Measurements from ENCODE around the gene EHMT1.

EHMT1 gene

DNA sequence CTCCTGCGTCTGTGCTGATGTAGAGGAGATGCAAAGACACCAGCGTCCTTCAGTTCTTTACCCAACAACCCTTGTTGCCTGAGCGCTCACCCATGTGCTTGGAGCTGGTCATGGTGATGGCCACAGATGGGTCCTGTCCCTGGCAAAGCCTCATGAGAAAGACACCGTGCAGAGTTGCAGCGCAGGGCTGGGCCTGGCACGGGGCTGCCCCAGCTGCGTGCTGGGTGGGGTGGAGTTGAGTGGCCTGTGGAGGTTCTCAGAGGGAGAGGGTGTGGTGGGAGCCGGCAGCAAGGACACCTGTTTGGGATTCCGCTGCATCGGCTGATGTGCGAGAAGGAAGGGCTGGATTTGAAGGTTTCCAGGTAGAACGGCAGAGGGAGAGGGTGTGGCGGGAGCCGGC is 133.6 kb downstream of the EHMT1 start:
- H3K9me3 ChIP-seq = peaks cover 0 to 4% (median 0%) of the 10 kb centered on the region in 3 donors
- TF ChIP-seq, protein P1, sequence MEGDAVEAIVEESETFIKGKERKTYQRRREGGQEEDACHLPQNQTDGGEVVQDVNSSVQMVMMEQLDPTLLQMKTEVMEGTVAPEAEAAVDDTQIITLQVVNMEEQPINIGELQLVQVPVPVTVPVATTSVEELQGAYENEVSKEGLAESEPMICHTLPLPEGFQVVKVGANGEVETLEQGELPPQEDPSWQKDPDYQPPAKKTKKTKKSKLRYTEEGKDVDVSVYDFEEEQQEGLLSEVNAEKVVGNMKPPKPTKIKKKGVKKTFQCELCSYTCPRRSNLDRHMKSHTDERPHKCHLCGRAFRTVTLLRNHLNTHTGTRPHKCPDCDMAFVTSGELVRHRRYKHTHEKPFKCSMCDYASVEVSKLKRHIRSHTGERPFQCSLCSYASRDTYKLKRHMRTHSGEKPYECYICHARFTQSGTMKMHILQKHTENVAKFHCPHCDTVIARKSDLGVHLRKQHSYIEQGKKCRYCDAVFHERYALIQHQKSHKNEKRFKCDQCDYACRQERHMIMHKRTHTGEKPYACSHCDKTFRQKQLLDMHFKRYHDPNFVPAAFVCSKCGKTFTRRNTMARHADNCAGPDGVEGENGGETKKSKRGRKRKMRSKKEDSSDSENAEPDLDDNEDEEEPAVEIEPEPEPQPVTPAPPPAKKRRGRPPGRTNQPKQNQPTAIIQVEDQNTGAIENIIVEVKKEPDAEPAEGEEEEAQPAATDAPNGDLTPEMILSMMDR (IDR thresholded peaks at IDR 0.05) = no peak
- no peaks in the 10 kb centered on the region for H3K27me3 ChIP-seq
- H3K4me1 ChIP-seq = peaks cover 0 to 3% (median 0%) of the 10 kb centered on the region in 4 donors
- H3K36me3 ChIP-seq = peaks cover 38 to 66% (median 58%) of the 10 kb centered on the region in 3 donors
- DNase-seq = no peak
- intact Hi-C loops (cut with DNase I; ENCODE audit: low total_unique reads) = no loop called here
- H3K4me3 ChIP-seq = no peak overlapping the region
- H3K27ac ChIP-seq = no peak overlapping the region

DNA sequence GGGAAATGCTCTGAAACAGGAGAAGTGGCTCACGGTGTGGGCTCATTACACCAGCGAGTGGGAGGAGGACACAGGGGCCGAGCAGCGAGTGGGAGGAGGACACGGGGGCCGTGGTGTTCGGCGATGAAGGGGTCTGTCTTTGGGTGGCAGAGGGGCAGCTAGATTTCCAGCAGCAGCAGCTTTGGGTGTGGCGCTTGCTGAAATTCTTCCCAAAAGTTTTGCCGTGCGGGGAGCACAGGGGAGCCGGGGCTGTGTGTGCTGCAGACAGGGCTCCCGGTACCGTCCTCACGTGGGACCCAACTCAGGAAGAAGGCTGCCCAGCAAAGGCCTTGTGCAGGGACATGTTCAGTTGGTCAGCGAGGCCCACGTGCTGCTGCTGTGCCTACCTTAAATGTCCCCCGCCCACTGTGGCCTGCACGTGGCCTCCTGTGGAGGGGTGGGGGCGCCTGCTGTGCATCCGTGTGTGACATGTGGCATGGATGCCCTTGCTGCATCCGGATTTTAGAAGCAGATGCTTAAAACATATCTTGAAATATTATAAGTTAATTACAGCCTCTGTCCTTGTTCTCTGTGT is 134.5 kb downstream of the EHMT1 start:
- no peak for DNase-seq
- intact Hi-C loops (cut with DNase I; ENCODE audit: low total_unique reads) = no loop called here
- Histone ChIP-seq H3K4me1 (peaks cover 0 to 3% (median 0%) of the 10 kb centered on the region in 4 donors), H3K27me3 (no peaks in the 10 kb centered on the region), H3K36me3 (peaks cover 47 to 74% (median 60%) of the 10 kb centered on the region in 3 donors), H3K4me3 (no peak overlapping the region), H3K9me3 (peaks cover 0 to 4% (median 0%) of the 10 kb centered on the region in 3 donors), H3K27ac (no peak overlapping the region)
- TF ChIP-seq, protein P1 (IDR thresholded peaks at IDR 0.05) = no peak

DNA sequence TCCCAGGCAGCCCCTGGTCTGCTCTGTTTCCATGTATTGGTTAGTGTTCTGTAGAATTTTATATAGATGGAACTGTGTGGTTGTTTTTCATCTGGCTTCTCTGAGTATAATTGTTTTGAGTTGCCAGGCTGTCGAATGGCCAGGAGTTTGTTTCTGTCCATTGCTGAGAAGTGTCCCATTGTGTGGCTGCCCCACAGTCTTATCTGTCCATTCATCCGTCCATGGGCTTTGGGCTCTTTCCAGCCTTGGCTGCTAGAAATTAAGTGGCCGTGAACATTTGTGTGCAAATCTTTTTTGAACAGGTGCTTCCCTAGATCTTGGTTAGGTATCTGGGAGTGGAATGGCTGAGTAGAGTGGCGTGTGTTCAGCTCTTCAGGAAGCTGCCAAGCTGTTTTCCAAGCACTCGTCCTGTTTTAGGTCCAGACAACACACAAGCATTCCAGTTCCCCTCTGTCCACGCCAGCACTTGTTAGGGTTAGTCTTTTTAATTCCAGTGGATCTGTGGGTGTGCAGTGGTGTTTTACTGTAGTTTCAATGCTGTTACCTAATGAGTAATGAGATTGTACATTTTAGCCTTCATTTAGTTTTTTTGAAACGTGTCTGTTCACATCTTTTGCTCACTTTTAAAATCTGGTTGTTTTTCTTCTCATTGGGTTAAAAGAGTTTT is 136.6 kb downstream of the EHMT1 start:
- H3K4me3 ChIP-seq = no peak overlapping the region

DNA sequence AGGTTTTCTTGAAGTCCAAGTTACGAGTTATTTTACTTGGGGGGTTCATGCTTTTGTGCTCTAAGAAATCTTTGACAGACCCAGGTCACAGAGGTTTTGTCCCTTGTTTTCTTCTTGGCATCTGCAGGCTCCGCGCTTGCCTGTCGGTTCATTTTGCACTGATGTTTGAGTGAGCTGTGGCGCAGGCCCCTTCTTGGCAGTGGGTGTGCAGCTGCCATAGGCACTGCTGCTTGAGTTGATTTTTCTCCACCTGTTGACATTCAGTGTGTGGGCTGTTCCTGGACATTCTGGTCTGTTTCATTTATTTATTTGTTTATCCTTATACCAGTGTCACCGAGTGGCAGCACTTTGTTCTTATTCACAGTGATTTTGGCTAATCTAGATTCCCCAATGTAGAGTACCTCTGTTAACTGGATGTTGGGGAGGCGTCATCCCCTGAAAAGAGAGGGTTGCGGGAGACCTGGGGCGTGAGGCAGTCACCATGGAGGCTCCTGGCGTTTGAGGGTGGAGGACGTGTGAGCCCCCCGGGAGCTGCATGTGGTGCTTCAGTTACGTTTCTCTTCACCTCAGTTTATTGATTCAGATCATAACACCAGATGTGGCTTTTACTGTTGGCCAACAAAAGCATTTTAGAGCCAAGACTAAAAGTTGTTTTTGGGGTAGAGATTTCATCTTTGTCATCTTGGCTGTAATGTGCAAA is 137.4 kb downstream of the EHMT1 start:
- H3K27ac ChIP-seq = no peak overlapping the region
- no peak for DNase-seq
- TF ChIP-seq, protein P1 (IDR thresholded peaks at IDR 0.05) = no peak
- intact Hi-C loops (cut with DNase I; ENCODE audit: low total_unique reads) = no loop called here
- H3K4me3 ChIP-seq = no peak overlapping the region
- H3K27me3 ChIP-seq = no peaks in the 10 kb centered on the region
- no peaks in the 10 kb centered on the region for H3K4me1 ChIP-seq
- H3K36me3 ChIP-seq = peaks cover 61 to 93% (median 79%) of the 10 kb centered on the region in 3 donors
- H3K9me3 ChIP-seq = peaks cover 0 to 4% (median 0%) of the 10 kb centered on the region in 3 donors

More for the DNA sequence above, 136.6 kb downstream of the EHMT1 start:
- peaks cover 0 to 4% (median 0%) of the 10 kb centered on the region in 3 donors for H3K9me3 ChIP-seq
- H3K4me1 ChIP-seq = no peaks in the 10 kb centered on the region
- H3K27me3 ChIP-seq = no peaks in the 10 kb centered on the region
- H3K27ac ChIP-seq = no peak overlapping the region
- intact Hi-C loops (cut with DNase I; ENCODE audit: low total_unique reads) = no loop called here
- peaks cover 61 to 90% (median 78%) of the 10 kb centered on the region in 3 donors for H3K36me3 ChIP-seq
- no peak for DNase-seq
- TF ChIP-seq, protein P1 (IDR thresholded peaks at IDR 0.05) = no peak

DNA sequence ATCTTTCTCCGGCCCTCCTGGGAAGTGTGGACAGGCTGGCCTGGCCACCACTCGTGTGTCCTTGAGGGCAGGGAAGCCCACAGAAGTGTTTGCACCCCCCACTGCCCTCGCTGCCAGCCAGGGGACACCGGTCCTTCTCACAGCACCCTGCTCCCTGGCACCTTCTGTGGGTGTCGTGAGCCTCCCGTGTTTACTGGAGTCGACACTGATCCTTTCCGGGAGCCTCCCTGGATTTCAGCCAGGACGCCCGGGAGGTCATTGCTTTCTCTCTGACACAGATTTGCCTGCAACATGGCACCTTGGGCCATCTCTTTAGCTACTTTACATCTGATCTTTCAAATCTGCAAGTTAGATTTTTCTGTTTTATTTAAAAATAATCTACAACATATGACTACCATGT is 138.3 kb downstream of the EHMT1 start:
- Histone ChIP-seq H3K27ac (no peak overlapping the region), H3K9me3 (peaks cover 0 to 4% (median 0%) of the 10 kb centered on the region in 3 donors), H3K36me3 (peaks cover 54 to 91% (median 79%) of the 10 kb centered on the region in 3 donors), H3K4me3 (no peak overlapping the region), H3K27me3 (no peaks in the 10 kb centered on the region), H3K4me1 (no peaks in the 10 kb centered on the region)
- DNase-seq = no peak
- TF ChIP-seq, protein P1 (IDR thresholded peaks at IDR 0.05) = no peak
- intact Hi-C loops (cut with DNase I; ENCODE audit: low total_unique reads) = no loop called here

All from tibial artery (tissue), 4 donors.